Endothelial cell of umbilical vein (primary cell): ENCODE measurements around the gene STRN3. TPM values are rescaled to one million over a fixed set of nuclear protein-coding genes. Genes with fewer than 3 reads are reported as not detected.

Source experiments
- BruUV-seq: library from RNA; stranded (reverse); fragments of 400-500 nt; replicated peaks from 2 replicates; lab custom pipeline; 2021; lab: Mats Ljungman, UMichigan
- CTCF ChIA-PET: fragments of 300-600, 350-600 bp; sonication (Branson Sonifier 250); formaldehyde crosslinking; loops from one replicate; lab custom pipeline; 2021; ENCODE audit warnings: antibody characterized with exemption, inconsistent platforms; lab: Charles Lee
- POLR2A ChIA-PET: fragments of 300-600, 350-600 bp; sonication (Branson Sonifier 250); formaldehyde crosslinking; loops from one replicate; lab custom pipeline; 2021; ENCODE audit warnings: antibody characterized with exemption, inconsistent platforms; lab: Charles Lee
- DNase-seq: peaks from one replicate; pipeline ENCODE4 v3.0.0-alpha.2; 2011; ENCODE audit warnings: low read depth, low spot score
- FAIRE-seq: peaks from 2 replicates; lab custom pipeline; 2011; peaks lifted over from hg19 to GRCh38; lab: Jason Lieb, UNC
- H2AFZ ChIP-seq: 2 replicates; pipeline ENCODE4 v1.6.0; 2012; ENCODE audit warnings: low read depth, low read length, control low read depth, inconsistent platforms
- H3K27ac ChIP-seq: 2 replicates; pipeline ENCODE4 v1.5.1; 2011; ENCODE audit warnings: low read depth, mild to moderate bottlenecking, control low read depth, low read length, moderate library complexity; ENCODE audit not compliant: insufficient read depth
- H3K27me3 ChIP-seq, 2 experiments: 2 replicates each; pipeline versions ENCODE4 v1.6.0 to v1.6.1; 2011; ENCODE audit warnings: low read length in 2 of 2, mixed read lengths in 1 of 2; ENCODE audit not compliant: control insufficient read depth in 2 of 2, insufficient read depth in 2 of 2
- H3K36me3 ChIP-seq, 2 experiments: 2 replicates in 1 of 2; 3 replicates in 1 of 2; pipeline ENCODE4 v1.5.1; 2011; ENCODE audit warnings: low read length in 2 of 2, mild to moderate bottlenecking in 1 of 2, moderate library complexity in 1 of 2; ENCODE audit not compliant: control insufficient read depth in 2 of 2, insufficient read depth in 2 of 2; ENCODE audit errors: extremely low read depth in 1 of 2
- H3K4me1 ChIP-seq: 3 replicates; pipeline ENCODE4 v1.5.1; 2011; ENCODE audit warnings: mild to moderate bottlenecking, low read length; ENCODE audit not compliant: control insufficient read depth, insufficient read depth; ENCODE audit errors: extremely low read depth
- H3K4me2 ChIP-seq: 2 replicates; pipeline ENCODE4 v1.6.1; 2011; ENCODE audit warnings: low read length, control low read depth, mixed read lengths; ENCODE audit not compliant: insufficient read depth
- H3K4me3 ChIP-seq, 3 experiments: fragments of 200-600 bp in 1 of 3; sonication (generic), shearing (Covaris generic) in 1 of 3; replicated peaks in 1 of 3; 2 replicates each; pipeline ENCODE4 v1.5.1; 2011 to 2016; ENCODE audit warnings: control low read depth in 3 of 3, low read length in 3 of 3, mild to moderate bottlenecking in 2 of 3, inconsistent platforms in 1 of 3, low read depth in 1 of 3, moderate library complexity in 1 of 3; ENCODE audit not compliant: insufficient read depth in 1 of 3
- H3K79me2 ChIP-seq: 2 replicates; pipeline ENCODE4 v1.6.0; 2012; ENCODE audit warnings: low read length, inconsistent platforms; ENCODE audit not compliant: control insufficient read depth, insufficient read depth
- H3K9ac ChIP-seq: replicated peaks from 2 replicates; pipeline ENCODE3; 2011; ENCODE audit warnings: low read length, control low read depth; ENCODE audit not compliant: insufficient read depth; ENCODE audit errors: extremely low read depth
- H3K9me1 ChIP-seq: replicated peaks from 3 replicates; pipeline ENCODE4 v1.6.0; 2011; ENCODE audit warnings: mild to moderate bottlenecking, low read length; ENCODE audit not compliant: control insufficient read depth, insufficient read depth; ENCODE audit errors: extremely low read depth
- H3K9me3 ChIP-seq: replicated peaks from 2 replicates; pipeline ENCODE4 v1.5.1; 2012; ENCODE audit warnings: low read length, inconsistent platforms; ENCODE audit not compliant: control insufficient read depth, insufficient read depth
- H4K20me1 ChIP-seq: replicated peaks from 2 replicates; pipeline ENCODE3; 2011; ENCODE audit warnings: mild to moderate bottlenecking, low read length; ENCODE audit not compliant: control insufficient read depth, insufficient read depth; ENCODE audit errors: extremely low read depth
- EZH2 ChIP-seq: IDR thresholded peaks from 2 replicates; pipeline ENCODE4 v1.6.1; 2012; ENCODE audit warnings: borderline replicate concordance, low read depth, mild to moderate bottlenecking, moderate library complexity, low read length, inconsistent platforms; ENCODE audit not compliant: severe bottlenecking
- FOS ChIP-seq: IDR thresholded peaks from 2 replicates; pipeline ENCODE4 v1.6.1; 2011; ENCODE audit warnings: mild to moderate bottlenecking, low read length, moderate library complexity, borderline replicate concordance; ENCODE audit not compliant: insufficient read depth
- GATA2 ChIP-seq: IDR thresholded peaks from 2 replicates; pipeline ENCODE4 v1.7.0; 2011; ENCODE audit warnings: low read depth, mild to moderate bottlenecking, moderate library complexity, mixed read lengths, low read length; ENCODE audit not compliant: insufficient read length, insufficient read depth
- JUN ChIP-seq: IDR thresholded peaks from 2 replicates; pipeline ENCODE4 v1.6.1; 2011; ENCODE audit warnings: borderline replicate concordance, low read depth; ENCODE audit not compliant: insufficient read length, insufficient read depth
- MYC ChIP-seq: IDR thresholded peaks from one replicate; pipeline ENCODE4 v1.6.1; 2011; ENCODE audit warnings: mild to moderate bottlenecking, low read depth, low read length
- POLR2A ChIP-seq: IDR thresholded peaks from 2 replicates; pipeline ENCODE4 v1.6.1; 2012; ENCODE audit warnings: low read depth, mild to moderate bottlenecking, control low read depth, low read length
- POLR2AphosphoS5 ChIP-seq: IDR thresholded peaks from 2 replicates; pipeline ENCODE4 v1.6.1; 2012; ENCODE audit warnings: low read depth, mild to moderate bottlenecking, control low read depth, low read length, moderate library complexity; ENCODE audit not compliant: insufficient read depth
- dilution Hi-C: fragments of 300-500 bp; cut with MboI; formaldehyde crosslinking; loops from one replicate; pipeline ENCODE4 v1.15.0; 2019; ENCODE audit warnings: low sequenced_read_pairs; ENCODE audit not compliant: extremely low pct_ligation_motif_present
- intact Hi-C: fragments of 100-400 bp; cut with micrococcal nuclease; formaldehyde crosslinking; loops from one replicate; pipeline ENCODE4 v1.10.0; 2022
- polyA plus RNA-seq, 4 experiments: library from polyadenylated mRNA; depleted of rRNA in 3 of 4; stranded (reverse) in 3 of 4; unstranded in 1 of 4; fragments of >200 nt; gene quantifications; 2 replicates each; pipeline versions ENCODE4 v1.2.1 to v1.2.3, GENCODE V29; 2011 to 2012; ENCODE audit warnings: missing spikeins in 1 of 4
- total RNA-seq: library from RNA; stranded (reverse); gene quantifications from 2 replicates; pipeline ENCODE4 v1.2.3, GENCODE V29; 2021
- TF ChIP-seq, protein P1 (sequence below): IDR thresholded peaks from 2 replicates; pipeline ENCODE4 v1.6.1; 2011; ENCODE audit not compliant: insufficient read depth, insufficient read length
- TF ChIP-seq, protein P2 (sequence below), 2 donors: IDR thresholded peaks; 1 replicate in 1 of 2; 2 replicates in 1 of 2; pipeline ENCODE4 v1.5.1; 2011; ENCODE audit warnings: low read length in 2 of 2, mild to moderate bottlenecking in 2 of 2, moderate library complexity in 2 of 2, control low read depth in 1 of 2, inconsistent platforms in 1 of 2, low read depth in 1 of 2; ENCODE audit not compliant: insufficient read depth in 1 of 2; ENCODE audit errors: extremely low read depth in 1 of 2

The STRN3 gene
- total and polyA plus RNA-seq, 2 donors (not counting 3 experiments of a cell fraction or from before 2014, with no cell fraction given) = 8.4 to 35.1 TPM

DNA sequence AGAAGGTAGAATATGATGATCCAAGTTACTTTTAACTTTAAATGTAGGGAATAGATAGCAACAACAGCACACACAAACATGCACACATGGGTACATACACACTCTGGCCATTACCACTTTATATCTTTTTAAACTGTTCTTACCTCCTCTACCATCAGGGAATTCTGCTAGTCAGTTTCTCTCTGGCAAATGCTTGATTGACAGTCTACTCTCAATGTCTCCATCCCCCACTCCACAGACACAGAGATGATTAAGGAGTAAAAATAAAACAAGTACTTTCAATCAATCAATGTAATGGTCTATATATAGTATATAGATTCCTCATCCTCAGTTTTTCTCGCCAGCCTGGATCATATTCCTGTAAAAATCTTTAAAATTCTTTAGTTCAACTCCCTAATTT, 16.1 kb upstream of the STRN3 start:
- TF ChIP-seq EZH2 = no peak
- TF ChIP-seq MYC = no peak
- TF ChIP-seq POLR2A = no peak
- TF ChIP-seq, protein P1, sequence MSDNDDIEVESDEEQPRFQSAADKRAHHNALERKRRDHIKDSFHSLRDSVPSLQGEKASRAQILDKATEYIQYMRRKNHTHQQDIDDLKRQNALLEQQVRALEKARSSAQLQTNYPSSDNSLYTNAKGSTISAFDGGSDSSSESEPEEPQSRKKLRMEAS = no peak
- no peak for TF ChIP-seq FOS
- TF ChIP-seq, protein P2, sequence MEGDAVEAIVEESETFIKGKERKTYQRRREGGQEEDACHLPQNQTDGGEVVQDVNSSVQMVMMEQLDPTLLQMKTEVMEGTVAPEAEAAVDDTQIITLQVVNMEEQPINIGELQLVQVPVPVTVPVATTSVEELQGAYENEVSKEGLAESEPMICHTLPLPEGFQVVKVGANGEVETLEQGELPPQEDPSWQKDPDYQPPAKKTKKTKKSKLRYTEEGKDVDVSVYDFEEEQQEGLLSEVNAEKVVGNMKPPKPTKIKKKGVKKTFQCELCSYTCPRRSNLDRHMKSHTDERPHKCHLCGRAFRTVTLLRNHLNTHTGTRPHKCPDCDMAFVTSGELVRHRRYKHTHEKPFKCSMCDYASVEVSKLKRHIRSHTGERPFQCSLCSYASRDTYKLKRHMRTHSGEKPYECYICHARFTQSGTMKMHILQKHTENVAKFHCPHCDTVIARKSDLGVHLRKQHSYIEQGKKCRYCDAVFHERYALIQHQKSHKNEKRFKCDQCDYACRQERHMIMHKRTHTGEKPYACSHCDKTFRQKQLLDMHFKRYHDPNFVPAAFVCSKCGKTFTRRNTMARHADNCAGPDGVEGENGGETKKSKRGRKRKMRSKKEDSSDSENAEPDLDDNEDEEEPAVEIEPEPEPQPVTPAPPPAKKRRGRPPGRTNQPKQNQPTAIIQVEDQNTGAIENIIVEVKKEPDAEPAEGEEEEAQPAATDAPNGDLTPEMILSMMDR (IDR thresholded peaks at IDR 0.05; ENCODE audit: extremely low read depth in 1 of 2, insufficient read depth in 1 of 2, low read depth in 1 of 2, low read length in 2 of 2) = no peak
- no peak for TF ChIP-seq JUN
- TF ChIP-seq POLR2AphosphoS5 = no peak
- TF ChIP-seq GATA2 = no peak
- ChIA-PET POLR2A (no interaction called here), CTCF (no interaction called here)
- FAIRE-seq = no peak
- H3K36me3 ChIP-seq = no peaks in the 10 kb centered on the region
- H3K4me2 ChIP-seq = no peak overlapping the region
- H3K9ac ChIP-seq = no peak overlapping the region
- H2AFZ ChIP-seq = no peak overlapping the region
- DNase-seq = no peak
- H3K27me3 ChIP-seq = no peaks in the 10 kb centered on the region
- H3K4me3 ChIP-seq = no peak overlapping the region
- peaks cover 14% of the 10 kb centered on the region for H3K4me1 ChIP-seq
- no peaks in the 10 kb centered on the region for H3K79me2 ChIP-seq
- no peak overlapping the region for H3K27ac ChIP-seq
- no TSS peak for BruUV-seq
- intact Hi-C loops (no loop called here), dilution Hi-C loops (no loop called here)
- no peaks in the 10 kb centered on the region for H3K9me3 ChIP-seq
- no peaks in the 10 kb centered on the region for H3K9me1 ChIP-seq
- H4K20me1 ChIP-seq = peaks cover 2% of the 10 kb centered on the region
